Cortex of kidney (tissue), 1 donor: ENCODE data around the gene PTGES.

Experiments used
- DNase-seq: peaks from one replicate; lab custom pipeline; 2025; lab: John Stamatoyannopoulos, UW

The PTGES gene

DNA sequence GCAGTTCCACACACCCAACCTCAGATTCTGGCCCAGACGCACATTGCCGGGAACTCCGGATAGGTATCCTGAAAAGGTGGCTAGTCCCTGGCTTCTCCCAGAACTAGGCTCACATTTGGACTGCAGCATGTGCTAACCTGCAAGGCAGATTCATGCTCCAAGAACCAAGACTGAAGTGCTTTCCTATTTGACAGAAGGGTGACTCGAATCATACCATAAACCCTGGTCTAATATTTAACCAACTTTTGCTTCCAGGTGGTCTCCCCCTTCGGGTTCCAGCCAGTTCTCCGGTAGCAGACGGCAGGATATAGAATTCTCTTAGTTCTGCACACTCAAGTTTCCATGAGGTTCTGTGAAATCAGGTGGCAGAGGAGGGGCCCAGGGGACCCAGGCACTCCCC lies 7.6 kb downstream of the PTGES start:
- no peak for DNase-seq

DNA sequence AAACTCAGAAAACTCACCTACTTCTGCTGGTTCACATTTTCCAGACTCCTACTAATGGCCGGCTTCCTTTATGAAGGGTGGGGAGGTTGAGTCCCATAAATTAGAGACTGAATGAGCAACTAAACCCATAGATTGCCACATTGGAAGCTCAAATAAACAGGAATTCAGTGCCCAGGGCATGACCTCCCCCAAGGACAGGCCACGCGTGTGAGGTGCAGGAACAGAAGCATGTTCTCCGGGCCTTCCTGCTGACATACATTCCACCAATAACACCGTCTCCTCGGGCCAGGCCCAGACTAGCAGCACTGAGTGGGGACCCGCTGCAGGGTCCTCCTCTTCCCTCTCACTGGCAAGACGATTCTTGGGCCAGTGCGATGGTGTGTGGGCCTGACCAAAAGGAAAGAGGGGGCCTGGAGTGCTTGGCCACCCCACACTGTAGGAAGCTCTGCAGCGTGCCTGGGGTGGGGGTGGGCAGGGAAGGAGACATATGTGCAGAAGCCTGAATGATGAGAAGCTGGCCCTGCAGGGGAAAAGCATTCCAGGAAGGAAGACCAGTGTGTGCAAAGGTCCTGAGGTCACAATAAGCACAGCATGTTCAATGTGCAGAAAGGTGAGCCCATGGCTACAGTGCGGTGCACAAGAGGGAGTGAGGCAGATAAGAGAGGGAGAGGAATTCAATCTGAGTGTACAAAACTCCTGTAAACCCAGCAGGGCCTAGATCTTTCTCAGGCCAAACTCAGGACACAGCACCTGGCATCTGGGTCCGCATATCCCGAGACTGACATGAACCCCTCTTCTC lies 12.0 kb downstream of the PTGES start:
- no peak for DNase-seq

DNA sequence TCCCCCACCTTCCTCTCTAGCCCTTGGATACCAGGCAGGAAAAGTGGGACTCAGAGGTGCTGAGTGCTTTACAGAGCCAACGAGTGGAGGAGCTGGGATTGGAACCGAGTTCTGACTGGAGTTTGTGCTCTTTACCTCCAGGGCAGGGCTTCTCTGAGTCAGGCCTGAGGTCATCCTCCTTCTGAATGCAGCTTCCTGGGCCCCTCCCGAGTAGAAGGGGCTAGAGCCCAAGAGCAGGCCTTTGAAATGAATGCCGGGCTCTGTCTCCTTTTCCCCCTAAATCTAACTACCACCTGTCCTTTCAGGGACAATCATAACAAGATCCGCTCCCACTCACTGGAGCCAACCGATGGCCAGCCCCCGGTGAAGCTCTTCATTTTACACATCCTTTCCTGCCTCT lies 12.7 kb downstream of the PTGES start:
- DNase-seq, result no peak

DNA sequence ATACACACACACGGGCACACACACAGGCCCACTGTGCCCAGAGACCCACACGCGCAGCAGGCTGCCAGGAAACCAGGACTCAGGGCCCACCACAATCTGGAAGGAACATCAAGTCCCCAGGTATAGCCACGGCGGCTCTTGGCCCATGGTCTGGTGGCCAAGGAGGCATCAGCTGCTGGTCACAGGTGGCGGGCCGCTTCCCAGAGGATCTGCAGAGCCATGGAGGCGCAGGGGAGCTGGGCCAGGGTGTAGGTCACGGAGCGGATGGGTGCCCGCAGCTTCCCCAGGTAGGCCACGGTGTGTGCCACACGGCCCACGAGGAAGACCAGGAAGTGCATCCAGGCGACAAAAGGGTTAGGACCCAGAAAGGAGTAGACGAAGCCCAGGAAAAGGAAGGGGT lies 13.4 kb downstream of the PTGES start:
- no peak for DNase-seq

DNA sequence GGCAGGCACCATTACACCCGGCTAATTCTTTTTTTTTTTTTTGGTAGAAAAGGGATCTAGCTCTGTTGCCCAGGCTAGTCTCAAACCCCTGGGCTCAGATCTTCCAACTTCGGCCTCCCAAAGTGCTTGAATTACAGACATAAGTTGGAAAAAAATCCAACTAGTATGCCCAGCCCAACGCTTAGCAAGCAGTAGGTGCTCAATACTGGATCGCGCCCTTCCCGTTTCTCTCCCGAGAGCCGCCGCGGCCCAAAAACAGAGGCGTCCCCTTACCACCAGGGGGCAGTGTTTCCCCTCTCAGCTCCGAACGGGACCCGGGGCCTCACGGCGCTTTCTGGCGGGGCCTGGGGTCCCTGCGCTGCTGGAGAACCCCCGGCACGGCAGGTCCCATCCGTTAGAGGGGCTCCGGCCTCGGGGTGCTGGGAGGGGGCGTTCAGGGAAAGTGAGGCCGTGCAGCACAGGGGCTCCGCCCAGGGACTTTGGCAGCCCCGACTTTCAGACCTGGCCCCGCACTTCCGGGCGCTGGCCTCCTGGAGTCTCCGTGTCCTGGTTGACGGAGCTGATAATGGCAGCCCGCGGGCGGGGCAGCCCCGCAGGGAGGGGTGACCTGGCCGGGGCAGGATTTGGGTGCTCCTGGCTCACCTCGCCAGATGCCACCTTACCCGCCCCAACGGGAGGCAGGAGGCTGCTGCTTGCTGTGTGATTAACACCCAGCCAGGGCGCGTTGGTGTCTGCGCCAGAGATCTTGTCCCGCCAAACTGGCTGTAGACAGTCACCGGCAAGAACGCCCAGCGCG lies 15.2 kb downstream of the PTGES start:
- no peak for DNase-seq

DNA sequence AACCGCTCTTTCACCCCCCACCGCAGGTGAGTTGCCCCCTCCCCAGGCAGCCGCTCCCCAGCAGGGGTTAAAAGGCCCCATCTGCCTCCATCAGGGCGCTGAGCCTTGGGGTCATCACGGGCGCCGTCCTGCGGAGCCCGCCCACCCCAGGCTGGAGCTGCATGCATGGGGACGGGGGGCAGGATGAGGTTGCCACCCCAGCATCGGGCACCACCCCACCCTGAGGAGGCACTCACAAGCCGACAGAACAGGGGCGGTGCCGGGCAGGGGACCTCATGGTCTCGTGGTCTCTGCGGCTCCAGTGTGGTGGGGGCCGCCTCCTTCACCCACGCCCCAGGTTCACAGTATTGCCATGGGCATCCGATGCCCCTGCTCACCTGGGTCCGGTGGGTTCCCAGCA lies 16.5 kb downstream of the PTGES start:
- no peak for DNase-seq

DNA sequence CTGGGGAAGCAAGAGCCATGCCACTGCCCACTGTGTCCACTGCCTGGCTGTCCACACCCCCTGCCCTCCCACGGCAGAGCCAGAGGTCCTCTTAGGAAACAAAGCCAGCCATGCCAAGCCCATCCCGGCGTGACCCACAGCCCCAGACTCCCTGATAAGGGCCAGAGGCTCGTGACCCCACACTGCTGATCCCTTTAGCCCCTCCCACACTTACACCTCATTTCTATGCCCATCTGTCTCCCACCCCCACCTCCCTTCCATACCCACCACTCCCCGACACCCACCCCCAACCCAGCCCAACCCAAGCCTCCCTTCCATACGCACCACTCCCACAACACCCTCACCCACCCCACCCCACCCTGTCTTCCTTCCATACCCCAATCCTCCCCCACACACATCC lies 17.3 kb downstream of the PTGES start:
- DNase-seq, result no peak

DNA sequence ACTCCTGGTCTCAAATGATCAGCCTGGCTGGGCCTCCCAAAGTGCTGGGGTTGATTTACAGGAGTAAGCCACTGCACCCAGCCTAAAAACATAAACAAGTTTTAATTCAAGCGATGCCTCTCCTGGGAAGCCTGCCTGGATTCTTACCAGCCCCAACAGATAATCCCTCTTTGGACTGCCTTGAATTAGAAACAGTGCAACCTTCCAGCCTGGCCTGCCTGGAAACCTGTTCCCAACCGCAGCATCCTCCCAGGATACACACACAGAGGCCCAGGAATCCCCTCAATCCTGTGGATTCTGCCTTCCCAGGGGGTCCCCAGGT lies 19.2 kb downstream of the PTGES start:
- no peak for DNase-seq

DNA sequence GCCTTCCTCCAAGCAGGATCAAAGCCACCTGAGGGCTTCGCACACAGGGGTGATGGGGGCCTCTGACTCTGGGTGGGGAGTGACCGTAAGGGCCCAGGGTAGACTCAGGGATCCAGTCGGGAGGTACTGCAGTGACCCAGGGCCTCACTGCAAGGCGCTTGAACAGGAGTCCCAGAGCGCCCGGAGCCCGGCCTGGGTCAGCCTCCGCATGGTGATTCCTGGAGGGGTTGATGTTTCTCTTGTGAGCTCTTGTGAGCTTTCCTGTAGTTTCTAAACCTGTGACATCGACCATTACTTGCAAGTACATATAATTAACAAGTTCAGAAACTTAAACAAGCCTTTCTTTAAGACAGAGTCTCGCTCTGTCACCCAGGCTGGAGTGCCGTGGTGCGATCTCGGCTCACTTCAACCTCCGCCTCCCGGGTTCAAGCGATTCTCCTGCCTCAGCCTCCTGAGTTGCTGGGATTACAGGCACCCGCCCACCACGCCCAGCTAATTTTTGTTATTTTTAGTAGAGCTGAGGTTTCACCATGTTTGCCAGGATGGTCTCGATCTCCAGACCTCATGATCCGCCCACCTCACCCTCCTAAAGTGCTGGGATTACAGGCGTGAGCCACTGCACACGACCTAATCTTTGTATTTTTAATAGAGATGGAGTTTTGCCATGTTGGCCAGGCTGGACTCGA lies 19.8 kb downstream of the PTGES start:
- DNase-seq, result no peak

DNA sequence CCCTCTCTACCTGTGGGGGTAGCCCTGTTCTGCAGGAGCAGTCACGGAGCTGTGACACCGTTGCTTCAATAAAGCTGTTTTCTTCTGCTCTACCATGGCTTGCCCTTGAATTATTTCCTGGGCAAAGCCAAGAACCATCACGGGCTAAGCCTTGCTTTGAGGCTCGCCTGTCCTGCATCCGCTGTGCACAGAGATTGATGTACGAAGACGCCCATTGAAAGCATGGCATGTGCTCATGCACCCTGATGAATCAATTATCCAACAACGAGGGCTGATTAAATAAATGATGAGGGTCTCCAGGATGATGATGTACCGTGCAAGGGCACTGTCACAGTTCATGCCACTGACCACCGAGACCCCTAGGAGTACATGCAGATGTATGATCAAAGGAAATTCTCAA lies 20.7 kb downstream of the PTGES start:
- DNase-seq, result no peak

DNA sequence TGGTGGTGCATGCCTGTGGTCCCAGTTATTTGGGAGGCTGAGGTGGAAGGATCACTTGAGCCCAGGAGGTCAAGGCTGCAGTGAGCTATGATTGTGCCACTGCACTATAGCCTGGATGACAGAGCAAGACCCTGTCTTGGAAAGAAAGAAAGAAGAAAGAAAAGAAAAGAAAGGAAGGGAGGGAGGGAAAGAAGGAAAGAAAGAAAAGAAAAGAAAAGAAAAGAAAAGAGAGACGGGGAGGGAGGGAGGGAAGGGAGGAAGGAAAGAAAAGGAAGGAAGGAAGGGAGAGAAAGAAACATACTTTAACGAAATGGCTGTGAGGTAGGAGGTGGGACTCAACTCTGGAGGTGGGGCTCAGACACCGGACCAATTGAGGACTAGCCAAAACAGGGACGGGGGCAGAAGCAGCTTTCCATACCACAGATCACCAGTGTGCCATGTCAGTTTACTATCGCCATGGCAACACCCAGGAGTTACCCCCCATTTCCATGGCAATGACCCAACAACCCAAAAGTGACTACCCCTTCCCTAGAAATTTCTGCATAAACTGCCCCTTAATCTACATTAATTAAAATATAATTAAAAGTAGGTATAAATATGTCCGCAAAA lies 21.3 kb downstream of the PTGES start:
- no peak for DNase-seq

DNA sequence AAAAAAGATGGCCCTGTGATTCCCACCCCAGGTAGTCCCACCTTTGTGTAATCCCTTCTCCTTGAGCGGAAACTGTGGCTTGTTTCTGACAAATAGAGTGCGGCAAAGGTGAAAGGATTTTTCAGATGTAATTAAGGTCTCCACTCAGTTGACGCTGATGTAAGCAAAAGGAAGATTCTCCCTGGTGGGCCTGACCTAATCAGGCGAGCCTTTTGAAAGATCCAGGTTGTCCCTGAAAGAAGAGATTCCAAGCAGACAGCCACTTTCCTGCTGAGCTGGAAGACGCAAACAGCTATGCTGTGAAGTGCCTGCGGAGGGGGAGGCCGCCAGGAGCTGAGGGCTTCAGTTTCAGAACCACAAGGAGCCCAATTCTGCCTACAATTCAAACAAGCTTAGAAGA lies 24.1 kb downstream of the PTGES start:
- DNase-seq, result no peak

DNA sequence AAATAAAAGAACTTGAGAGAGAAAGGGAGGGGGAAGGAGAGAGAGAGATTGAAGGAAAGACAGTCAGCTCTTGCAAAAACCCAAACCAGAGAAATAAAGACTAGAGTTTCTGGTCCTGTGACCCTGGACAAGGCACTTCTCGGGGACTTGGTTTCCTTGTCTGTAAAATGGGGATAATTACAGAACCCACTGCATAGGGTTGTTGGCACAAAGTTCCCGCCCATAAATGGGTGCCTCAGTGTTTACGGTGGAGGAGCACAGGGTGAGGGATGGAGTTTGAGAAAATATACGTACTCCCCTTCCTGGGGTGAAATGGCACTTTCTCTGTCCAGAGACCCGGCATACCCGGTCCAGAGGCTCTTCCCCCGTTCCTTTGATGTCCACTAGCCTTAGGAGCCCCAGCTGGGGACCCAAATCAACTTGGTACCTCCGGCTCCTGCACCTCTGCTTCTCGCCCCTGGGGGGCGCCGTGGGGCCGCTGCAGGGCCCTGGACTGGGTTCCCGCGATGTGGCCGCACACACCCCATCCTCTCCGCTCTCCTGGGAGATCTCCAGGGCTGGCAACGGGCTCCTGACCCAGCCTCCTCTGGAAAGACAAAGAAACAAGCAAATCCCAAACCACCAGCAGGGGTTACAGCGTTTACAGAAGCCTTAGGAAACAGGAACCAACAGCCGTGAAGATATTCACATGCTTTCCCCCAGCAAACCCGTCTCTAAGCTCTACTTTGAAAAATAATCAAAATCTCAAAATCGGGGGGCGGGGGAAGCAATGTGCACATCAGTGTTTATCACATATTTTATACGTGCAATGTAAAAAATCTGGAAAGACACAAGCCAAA lies 26.3 kb downstream of the PTGES start:
- no peak for DNase-seq

DNA sequence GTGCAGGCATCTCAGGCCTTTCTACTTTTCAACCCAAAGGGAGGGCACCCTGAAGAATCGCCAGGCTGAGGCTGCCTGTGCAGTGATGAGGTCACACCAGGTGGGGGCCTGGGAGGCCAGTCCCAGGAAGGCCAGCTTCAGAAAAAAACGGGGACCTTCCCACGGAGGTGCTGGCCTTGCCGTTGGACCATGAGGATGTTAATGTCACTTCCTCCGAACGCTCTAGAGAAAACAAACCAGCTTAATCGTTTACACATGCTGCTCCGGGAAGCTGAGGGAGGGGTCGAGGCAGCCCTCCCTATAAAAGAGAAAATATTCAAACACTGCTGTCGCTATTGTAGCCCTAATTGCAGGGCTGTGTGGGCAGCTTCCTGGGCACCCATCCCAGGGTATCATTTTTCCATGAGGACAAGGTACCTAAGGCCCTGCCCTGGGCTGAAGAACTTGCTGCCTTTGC lies 27.0 kb downstream of the PTGES start:
- DNase-seq, result no peak

DNA sequence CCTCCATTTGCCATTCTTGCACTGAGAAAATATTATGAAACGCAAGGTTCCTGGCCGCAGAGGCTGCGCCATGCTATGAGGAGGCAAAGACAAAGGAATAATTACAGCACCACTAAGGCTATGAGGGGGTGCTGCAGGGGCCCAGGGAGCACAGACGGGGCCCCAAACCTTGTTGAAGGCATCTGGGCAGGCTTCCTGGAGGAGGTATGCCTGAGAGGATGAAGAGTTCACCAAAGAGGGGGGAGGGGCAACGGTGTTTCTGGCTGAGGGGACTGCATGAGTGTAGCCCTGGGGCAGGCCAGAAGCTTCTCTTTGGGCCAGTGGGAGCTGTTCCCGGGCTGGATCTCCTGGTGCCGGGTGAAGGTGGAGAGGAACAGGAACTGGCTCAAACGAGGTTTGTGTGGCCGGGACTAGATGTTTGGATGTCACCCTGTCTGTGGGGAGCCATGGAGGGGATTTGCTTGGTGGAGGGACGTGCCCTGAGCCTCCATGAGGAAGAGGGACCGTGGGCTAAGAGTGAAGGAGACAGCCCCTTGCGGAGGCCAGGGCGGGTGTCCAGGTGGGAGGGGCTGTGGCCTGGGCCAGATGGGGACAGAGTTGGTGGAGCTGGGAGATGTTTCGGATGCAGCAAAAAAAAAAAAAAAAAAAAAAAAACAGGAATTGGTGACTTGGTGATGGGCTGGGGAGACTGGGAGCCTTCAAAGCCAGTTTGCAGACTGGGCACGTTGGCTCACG lies 28.2 kb downstream of the PTGES start:
- no peak for DNase-seq

DNA sequence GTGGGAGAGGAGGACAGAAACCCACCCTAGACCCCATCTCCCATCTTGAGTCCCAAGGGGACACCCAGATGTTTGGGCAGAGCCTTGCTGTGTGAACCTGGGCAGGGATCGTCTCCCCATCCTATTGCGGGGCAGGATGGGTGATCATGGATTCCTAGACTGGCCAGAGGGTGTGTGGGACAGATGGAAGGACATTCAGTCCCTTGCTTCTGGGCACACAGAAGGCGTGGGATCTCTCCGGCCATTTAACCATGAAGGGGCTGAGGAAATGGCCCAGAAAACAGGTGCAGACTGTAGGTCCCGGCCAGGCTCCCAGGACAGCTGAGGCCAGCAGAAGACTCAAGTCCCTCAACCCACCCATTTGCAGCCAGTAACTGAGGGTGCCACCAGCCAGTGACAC lies 29.9 kb downstream of the PTGES start:
- DNase-seq, result no peak

DNA sequence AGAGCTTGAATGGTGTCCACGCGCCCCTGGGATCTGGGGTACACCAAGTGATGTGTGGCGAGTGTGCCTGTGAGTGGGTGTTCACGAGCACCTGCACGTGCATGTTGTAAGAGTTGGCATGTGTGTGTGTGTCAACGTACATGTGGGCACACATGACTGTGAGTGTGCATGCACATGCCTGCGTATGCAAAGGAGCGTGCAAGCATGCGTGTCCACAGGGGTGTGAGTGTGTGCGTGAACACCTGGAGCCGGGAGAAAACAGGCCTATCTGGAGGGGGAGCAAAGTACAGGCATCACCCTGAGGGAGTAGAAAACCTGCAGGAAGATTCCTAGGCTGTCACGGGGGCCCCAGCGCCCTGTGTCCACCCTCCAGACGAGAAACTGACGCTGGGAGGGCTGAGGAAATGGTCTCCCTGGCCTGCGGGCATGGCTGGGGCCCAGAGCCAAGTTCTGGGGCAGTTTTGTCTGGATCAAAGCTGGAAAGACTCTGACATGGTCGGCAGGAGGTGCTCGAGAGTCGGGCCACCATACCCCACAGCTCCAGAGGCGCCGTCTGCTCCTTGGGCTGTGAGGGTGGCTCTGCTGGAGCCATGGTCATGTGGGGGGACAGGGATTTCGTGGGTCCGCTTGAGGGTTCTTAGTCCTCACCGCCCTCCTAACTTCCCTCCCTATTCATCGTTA lies 31.8 kb downstream of the PTGES start:
- no peak for DNase-seq

DNA sequence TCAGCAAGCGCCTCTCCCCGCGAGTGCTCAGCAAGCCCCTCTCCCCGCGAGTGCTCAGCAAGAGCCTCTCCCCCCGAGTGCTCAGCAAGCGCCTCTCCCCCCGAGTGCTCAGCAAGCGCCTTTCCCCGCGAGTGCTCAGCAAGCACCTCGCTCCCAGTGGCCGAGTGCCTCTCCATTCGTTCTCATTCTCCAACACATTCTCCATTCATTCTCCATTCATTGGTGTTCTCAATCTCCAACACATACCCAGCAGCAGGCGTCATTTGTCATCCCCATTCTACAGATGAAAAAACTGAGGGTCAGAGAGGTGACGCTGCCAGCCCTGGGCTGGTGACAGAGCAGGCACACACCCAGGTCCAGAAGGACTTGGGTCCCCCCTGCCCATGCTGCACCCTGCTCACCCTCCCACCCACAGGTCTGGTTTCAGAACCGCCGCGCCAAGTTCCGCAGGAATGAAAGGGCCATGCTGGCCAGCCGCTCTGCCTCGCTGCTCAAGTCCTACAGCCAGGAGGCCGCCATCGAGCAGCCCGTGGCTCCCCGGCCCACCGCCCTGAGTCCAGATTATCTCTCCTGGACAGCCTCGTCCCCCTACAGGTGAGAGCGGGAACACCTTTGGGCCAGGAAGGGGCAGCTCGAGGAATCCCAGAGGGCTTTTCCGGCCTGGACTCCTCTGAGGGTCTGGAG lies 32.5 kb downstream of the PTGES start:
- no peak for DNase-seq

DNA sequence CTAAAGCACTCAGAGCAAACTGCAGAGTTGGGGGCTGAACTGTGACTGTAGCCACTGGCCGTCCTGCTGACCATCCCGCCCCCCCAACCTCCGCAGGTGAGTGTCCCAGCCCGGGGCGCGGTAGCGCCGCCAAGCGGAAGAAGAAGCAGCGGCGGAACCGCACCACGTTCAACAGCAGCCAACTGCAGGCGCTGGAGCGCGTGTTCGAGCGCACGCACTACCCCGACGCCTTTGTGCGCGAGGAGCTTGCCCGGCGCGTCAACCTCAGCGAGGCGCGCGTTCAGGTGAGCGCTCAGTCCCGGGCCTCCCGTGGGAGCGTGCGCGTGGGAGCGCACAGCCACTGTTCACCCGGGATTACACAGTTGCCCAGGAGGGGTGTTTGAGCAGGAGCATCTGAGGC lies 33.7 kb downstream of the PTGES start:
- DNase-seq, result no peak

DNA sequence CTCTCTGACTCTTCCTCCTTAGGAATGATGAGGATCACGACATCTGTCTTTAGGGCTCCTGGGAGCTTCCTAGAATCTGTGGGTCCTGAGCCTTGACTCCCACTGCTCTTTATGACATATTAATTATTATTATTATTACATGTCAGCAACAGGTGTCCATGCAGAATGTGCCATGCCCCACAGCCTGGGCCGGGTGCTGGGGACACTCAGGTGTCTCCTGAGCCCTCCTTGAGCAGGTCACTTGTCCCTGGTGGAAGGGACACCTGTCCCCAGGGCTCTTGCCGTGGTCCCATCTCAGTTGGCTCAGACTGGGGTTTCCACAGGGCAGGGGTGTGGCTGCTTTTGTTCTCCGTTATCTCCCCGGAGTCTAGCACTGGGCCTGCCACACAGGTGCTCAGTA lies 34.2 kb downstream of the PTGES start:
- no peak for DNase-seq
